Esophagus squamous epithelium (tissue), 4 donors: Measurements from ENCODE around the gene TNS1.

ENCODE experiments used
- POLR2A ChIP-seq, 4 donors: fragments of 450-650 bp; IDR thresholded peaks; one replicate each; pipeline ENCODE4 v1.6.1; 2017; ENCODE audit warnings: antibody characterized with exemption in 4 of 4, mild to moderate bottlenecking in 4 of 4, moderate library complexity in 3 of 4
- TF ChIP-seq, protein P1 (sequence below), 6 experiments: fragments of 450-650 bp in 4 of 6; fragments of 200-600 bp in 2 of 6; sonication (generic) in 2 of 6; IDR thresholded peaks; one replicate each; pipeline ENCODE4 v1.5.1; 2016 to 2019; ENCODE audit warnings: antibody characterized with exemption in 6 of 6, mild to moderate bottlenecking in 4 of 6, moderate library complexity in 4 of 6

DNA sequence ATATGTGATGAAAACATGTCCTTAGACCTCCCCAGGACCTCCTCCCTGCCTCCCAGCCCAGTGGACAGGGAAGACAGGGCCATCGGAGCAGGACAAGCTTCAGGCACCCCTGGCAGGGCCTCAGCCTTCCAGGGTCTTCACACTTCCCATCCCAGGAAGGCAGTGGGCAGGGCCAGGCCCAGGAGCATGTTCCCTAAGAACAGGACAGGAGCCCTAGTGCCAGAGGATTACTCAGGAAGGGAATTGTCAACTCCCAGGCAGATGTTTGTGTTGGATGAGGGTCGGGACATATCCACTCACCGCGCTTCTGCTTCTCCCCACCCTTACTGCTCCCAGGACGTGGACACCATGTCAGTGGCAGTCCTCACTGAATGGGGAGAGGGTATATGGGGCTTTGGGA, 138.9 kb downstream of the TNS1 start:
- TF ChIP-seq, protein P1, sequence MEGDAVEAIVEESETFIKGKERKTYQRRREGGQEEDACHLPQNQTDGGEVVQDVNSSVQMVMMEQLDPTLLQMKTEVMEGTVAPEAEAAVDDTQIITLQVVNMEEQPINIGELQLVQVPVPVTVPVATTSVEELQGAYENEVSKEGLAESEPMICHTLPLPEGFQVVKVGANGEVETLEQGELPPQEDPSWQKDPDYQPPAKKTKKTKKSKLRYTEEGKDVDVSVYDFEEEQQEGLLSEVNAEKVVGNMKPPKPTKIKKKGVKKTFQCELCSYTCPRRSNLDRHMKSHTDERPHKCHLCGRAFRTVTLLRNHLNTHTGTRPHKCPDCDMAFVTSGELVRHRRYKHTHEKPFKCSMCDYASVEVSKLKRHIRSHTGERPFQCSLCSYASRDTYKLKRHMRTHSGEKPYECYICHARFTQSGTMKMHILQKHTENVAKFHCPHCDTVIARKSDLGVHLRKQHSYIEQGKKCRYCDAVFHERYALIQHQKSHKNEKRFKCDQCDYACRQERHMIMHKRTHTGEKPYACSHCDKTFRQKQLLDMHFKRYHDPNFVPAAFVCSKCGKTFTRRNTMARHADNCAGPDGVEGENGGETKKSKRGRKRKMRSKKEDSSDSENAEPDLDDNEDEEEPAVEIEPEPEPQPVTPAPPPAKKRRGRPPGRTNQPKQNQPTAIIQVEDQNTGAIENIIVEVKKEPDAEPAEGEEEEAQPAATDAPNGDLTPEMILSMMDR (IDR thresholded peaks at IDR 0.05) = no peak
- no peak for TF ChIP-seq POLR2A (IDR thresholded peaks at IDR 0.05)
